Non-pigmented ciliary epithelial cell (primary cell): ENCODE measurements around the gene EFNA3.

Experiments
- DNase-seq: peaks from one replicate; pipeline ENCODE4 v3.0.0-alpha.2; 2010; ENCODE audit warnings: low read depth

Gene EFNA3

GRCh38 chr1:155048449-155049334 is 29.9 kb upstream of the EFNA3 start:
- no peak for DNase-seq

DNA sequence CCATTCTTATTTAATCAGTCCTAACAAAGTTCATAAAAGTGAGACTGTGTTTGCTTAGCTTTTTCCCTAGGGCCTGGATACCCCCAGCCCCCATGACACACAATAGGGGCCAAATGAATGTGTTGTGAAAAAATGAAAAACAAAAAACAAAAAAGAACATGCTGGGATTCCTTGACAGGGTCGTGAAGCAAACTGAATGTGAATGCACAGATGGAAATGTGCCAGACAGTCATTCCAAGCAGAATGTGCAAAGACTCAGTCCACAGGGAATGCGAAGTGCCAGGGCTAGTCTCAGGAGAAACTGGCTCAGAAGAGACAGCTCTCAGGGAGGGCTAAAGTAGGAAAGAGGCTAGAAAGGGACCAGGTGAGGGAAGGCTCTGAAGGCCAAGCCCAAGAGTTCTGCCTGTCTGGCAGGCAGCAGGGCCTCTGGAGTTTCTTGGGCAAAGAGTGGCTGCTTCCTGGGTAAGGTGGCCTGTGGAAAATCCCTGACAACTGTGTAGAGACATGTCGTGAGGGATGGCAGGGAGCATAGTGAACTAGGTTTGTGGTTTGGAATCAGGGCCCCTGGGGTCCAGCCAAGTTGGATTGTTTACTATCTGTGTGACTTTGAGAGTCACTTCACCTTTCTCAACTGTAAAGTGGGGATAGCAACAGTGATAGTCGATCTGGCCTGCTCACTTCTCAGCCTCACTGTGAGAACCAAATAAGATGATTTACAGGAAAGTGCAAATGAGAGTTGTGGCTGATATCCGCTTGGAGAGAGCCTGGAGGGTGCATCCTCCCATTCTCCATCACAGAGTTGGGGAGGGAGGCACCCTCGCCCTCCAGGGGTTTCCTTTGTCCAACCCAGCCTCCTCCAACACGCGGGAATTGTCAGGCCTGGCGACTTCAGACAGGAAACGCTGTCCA is 28.7 kb upstream of the EFNA3 start:
- no peak for DNase-seq

- no peak for DNase-seq
These were observed 27.9 kb upstream of the EFNA3 start, which contains the start of gene ADAM15 for GRCh38 chr1:155050560-155051341. ADAM15 (plus strand) TSS chr1:155051316; CDS start chr1:155051387, 71 bp downstream.

DNA sequence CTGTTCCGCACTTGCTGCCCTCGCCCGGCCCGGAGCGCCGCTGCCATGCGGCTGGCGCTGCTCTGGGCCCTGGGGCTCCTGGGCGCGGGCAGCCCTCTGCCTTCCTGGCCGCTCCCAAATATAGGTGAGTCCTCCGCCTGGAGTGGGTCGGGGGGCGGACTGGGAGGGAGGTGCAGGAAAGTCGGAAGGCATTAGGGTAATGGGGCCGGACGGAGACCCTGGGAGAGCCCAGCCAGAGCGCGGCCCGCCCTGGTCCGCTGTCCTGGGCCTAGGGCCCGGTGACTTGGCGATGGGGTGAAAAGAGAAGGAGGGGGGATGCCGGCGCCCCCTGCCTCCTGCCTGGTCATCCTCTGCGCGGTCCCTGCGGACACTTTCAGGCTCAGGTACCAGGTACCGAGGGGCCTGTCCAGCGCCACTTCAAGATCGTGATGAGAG is 27.3 kb upstream of the EFNA3 start:
- DNase-seq: no peak

- DNase-seq: no peak
These were observed 26.7 kb upstream of the EFNA3 start for GRCh38 chr1:155051777-155052398.

DNA sequence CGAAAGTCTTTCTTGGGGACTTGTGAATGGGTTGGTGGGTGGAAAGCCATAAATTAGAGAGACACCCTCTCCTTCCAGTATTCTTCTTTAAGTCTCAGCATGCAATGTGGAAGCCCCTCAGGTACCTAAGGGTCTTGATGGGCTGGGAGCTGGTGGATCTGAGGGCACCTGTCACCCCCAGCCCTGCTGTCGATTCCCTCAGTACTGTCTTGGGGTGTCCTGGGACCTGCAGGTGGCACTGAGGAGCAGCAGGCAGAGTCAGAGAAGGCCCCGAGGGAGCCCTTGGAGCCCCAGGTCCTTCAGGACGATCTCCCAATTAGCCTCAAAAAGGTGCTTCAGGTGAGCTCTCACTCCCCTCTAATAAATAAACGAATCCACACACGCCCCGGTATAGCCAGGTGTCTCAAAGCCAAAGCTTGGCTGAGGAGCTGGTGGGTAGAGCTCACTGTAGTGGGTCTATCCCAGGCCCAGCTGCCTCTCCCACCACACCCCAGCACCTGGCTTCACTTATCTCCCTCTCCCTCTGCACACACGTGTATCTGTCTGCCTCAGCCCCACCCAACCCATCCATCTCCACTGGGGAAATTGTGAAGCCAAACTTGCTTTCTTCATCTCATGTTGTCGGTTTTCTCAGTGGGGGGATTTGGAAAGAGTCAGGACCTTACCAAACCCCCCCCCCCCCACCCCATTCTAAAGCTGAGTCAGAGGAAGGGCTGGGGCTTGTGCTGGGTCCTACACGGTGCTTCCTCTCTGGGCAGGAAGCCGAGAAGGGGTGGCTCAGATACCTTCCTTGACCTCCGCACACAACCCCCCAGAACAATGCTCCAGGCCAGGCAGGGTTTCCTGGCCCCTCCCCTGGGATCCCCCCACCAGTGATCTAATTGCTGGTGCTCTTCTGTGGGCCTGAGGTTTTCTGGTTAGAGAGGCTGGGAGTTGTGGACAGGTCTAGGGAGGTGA is 25.9 kb upstream of the EFNA3 start:
- DNase-seq: no peak

- DNase-seq: no peak
These were observed 25.0 kb upstream of the EFNA3 start for GRCh38 chr1:155053531-155054105.

DNA sequence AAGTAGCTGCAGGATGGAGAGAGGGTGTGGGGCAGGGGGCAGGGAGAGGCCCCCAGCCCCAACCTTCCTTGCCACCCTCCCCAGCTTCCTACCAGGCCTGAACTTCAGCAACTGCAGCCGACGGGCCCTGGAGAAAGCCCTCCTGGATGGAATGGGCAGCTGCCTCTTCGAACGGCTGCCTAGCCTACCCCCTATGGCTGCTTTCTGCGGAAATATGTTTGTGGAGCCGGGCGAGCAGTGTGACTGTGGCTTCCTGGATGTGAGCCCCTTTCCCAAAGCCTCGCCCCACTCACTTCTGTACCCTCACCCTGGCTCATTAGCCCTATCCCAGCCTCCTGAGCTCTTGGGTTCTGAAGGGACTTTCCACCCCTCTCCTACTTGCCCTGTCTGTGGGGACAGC is 21.5 kb upstream of the EFNA3 start:
- DNase-seq: no peak

DNA sequence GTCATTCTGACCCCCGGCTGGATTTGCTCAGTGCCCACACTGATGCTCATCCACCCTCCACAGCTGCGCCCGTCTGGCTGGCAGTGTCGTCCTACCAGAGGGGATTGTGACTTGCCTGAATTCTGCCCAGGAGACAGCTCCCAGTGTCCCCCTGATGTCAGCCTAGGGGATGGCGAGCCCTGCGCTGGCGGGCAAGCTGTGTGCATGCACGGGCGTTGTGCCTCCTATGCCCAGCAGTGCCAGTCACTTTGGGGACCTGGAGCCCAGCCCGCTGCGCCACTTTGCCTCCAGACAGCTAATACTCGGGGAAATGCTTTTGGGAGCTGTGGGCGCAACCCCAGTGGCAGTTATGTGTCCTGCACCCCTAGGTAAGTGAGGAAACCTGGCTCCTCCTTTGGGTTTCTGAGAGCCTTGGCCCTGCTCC is 20.8 kb upstream of the EFNA3 start:
- no peak for DNase-seq

GRCh38 chr1:155060736-155061135 is 17.9 kb upstream of the EFNA3 start:
- DNase-seq: no peak

DNA sequence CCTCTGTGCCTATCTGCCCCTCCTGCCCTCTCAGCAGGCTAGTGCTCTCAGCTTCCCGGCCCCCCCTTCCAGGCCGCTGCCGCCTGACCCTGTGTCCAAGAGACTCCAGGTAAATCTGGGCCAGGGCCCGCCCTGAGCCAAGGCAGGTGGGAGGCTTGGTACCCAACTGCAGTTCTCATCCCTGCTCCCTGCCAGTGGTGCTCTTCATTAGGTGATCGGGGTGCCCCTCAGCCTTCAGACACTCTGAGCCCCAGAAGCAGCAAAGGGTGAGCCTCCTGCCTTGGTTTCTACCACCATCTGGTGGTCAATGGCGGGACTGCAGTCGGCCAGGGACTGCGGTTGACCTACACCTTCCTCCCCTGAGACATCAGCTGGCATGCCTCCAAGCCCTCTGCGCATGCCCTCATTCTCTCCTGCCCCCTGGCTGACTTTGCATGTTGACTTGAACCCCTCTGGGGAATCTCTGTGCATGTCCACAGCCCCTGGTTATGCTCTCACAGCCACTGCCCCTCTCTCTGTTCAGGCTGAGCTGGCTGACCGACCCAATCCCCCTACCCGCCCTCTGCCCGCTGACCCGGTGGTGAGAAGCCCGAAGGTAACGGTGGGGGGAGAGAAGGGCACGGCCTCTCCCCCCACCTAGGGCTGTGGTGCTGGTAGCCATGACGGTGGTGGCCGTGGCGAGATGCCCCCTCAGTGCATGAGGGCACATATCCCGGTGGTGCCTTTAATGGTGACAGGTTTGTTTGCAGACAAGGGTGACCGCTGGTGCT is 17.1 kb upstream of the EFNA3 start:
- peak; percentile 38 for DNase-seq

DNA sequence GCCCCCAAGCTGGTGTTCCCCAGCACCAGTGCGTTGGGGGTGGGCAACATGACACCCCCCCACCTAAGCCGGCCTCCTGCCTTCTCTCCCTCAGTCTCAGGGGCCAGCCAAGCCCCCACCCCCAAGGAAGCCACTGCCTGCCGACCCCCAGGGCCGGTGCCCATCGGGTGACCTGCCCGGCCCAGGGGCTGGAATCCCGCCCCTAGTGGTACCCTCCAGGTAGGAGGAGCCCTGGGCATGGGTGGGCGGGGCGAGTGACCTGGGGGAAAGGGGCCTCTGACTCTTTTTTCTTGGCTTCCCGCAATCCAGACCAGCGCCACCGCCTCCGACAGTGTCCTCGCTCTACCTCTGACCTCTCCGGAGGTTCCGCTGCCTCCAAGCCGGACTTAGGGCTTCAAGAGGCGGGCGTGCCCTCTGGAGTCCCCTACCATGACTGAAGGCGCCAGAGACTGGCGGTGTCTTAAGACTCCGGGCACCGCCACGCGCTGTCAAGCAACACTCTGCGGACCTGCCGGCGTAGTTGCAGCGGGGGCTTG is 16.4 kb upstream of the EFNA3 start:
- DNase-seq: no peak

DNA sequence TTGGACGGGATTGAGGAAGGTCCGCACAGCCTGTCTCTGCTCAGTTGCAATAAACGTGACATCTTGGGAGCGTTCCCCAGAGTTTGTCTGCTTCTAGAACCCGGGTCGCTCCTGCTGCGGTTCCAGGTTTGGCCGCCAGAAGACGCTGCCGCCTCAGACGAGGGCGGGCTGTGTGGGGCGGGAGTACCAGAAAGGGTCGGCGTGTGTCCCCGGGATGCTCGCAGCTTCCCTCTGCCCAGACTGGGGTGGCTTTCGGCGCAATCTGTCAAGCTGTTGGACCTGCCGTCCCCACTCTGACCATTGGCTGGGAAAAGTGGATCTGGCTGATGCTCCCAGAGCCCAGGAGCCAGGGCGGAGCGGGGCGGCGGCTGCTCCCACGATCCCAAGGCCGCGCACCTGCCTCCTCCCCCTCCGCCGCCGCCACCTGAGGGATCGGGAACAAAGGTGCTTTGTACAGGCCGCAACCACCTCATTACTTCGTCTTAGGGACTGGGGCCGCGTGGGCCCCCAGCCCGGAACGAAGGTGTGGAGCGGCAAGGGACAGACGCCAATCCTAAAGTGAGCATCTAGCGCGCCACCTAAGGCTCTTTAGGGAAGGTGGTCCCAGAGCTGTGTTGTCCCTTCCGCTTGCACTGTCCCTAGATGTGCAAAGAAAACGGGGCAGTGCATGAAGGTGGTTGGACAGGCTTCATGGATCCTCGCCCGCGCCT is 15.8 kb upstream of the EFNA3 start:
- DNase-seq: no peak

DNA sequence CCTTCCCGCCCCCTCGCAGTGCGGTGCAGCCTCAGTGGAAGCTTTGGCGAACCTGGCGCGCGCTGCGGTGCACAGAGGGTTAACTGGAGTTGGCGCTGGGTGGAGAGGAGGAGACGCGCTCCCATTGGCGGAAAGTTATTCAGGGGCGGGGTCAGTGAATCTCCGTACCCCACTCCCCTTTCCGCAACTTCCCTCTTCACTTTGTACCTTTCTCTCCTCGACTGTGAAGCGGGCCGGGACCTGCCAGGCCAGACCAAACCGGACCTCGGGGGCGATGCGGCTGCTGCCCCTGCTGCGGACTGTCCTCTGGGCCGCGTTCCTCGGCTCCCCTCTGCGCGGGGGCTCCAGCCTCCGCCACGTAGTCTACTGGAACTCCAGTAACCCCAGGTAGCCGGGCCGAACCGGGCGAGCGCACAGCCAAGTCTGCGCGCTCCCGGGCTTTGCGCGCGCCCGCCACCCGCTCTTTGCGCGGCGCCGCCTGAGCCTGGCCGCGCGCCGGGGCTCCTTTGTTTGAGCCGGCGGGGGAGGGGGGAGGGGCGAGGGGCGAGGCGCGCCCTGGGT is 15.0 kb upstream of the EFNA3 start, which contains the start of gene EFNA4:
EFNA4 (plus strand) TSS at position 191 of the 561 bp plus-strand sequence; CDS start at position 275, 84 bp downstream.
- DNase-seq: peak; percentile 37

DNA sequence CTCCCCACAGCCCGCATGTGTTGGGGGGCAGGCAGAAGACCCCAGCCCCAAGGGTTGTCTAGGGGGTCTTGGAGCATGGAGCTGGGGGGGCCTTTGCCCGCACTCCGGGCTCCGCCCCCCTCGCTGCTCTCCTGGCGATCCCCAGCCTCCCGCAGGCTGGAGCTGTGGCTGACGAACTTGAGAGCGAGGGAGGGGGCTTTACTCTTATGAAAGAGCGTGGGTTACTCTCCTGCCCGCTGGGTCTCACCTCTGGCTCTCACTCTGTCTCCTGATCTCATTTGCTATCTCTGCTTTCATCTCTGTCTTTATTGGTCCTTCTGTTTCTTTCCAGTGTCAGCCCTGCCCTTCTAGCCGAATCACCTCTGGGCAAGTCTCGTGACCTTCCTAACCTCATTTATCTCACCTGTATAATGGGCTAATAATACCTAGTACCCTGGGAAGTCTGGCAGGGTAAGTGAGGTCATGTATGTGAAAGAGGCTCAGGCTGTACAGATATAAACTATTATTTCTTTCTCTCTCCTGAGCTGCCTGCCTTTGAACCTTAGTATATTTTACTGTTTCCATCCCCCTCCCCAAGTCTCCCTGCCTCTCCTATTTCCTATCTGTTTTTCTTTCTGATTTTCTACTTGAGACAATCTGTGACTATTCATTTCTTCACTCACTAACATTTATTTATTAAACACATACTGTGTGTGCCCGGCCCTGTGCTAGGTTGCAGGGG is 14.4 kb upstream of the EFNA3 start:
- DNase-seq: no peak

DNA sequence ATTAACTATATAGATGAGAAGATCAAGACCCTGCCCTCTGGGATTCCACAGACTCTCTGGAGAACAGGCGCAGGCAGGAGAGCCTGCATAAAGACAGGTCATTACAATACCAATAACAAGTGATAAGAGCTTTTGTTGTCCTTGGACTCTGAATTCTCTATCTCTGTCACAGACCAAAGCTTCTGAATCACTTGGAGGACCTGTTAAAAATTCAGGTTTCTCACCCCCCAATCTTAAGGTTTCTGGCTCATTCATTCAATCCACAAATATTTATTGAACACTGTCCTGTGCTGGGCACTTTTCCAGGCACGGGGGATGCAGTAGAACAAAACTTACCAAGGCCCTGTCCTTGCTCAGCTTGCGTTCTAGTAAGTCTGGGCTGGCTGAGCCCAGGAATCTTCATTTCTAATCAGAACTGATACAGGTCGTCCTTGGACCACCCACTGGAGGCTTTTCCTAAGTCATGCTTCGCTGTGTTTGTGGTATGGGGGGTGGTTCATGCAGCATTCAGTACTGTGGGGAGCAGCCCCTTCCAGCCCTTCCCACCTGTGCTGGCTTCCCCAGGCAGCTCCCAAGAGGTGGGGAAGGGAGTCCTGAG is 13.7 kb upstream of the EFNA3 start:
- DNase-seq: no peak

- no peak for DNase-seq
These were observed 11.9 kb upstream of the EFNA3 start for GRCh38 chr1:155066777-155067176.
